Fibroblast of the aortic adventitia (primary cell): Measurements from ENCODE around the gene MYH13. TPM values are rescaled to one million over a fixed set of nuclear protein-coding genes. Genes with fewer than 3 reads are reported as not detected.
A peak's percentile ranks its signal among the peaks of the same experiment; 100 is the strongest.

ENCODE experiments used
- DNase-seq: peaks from one replicate; pipeline ENCODE4 v3.0.0-alpha.2; 2010; ENCODE audit warnings: low read depth
- H3K4me3 ChIP-seq: 2 replicates; pipeline ENCODE4 v1.5.1; 2011; ENCODE audit warnings: low read depth, mild to moderate bottlenecking, control low read depth, low read length, moderate library complexity
- CTCF ChIP-seq: IDR thresholded peaks from 2 replicates; pipeline ENCODE4 v1.5.1; 2011; ENCODE audit warnings: mild to moderate bottlenecking, low read length, control low read depth, inconsistent platforms; ENCODE audit not compliant: insufficient read depth
- total RNA-seq: library from RNA; depleted of rRNA; stranded (reverse); fragments of >200 nt; gene quantifications from 2 replicates; pipeline ENCODE4 v1.2.3, GENCODE V29; 2012; ENCODE audit warnings: low replicate concordance

Gene MYH13
- total RNA-seq, 1 donor, result not detected

GRCh38 chr17:10266296-10266876, 106.4 kb downstream of the MYH13 start:
- no peak for TF ChIP-seq CTCF
- no peak overlapping the region for H3K4me3 ChIP-seq
- DNase-seq, result no peak

GRCh38 chr17:10265100-10265810, 107.6 kb downstream of the MYH13 start:
- DNase-seq, result peak; percentile 54
- no peak for TF ChIP-seq CTCF
- H3K4me3 ChIP-seq, result no peak overlapping the region

GRCh38 chr17:10264051-10264450, 108.8 kb downstream of the MYH13 start:
- no peak for TF ChIP-seq CTCF
- no peak for DNase-seq
- H3K4me3 ChIP-seq, result no peak overlapping the region

- TF ChIP-seq CTCF, result no peak
- H3K4me3 ChIP-seq, result no peak overlapping the region
- peak; percentile 57 for DNase-seq
Measured at GRCh38 chr17:10262451-10262850, 110.4 kb downstream of the MYH13 start.

- no peak overlapping the region for H3K4me3 ChIP-seq
- no peak for TF ChIP-seq CTCF
- DNase-seq, result no peak
Measured at GRCh38 chr17:10261098-10261497, 111.7 kb downstream of the MYH13 start.

GRCh38 chr17:10251212-10251948, 121.4 kb downstream of the MYH13 start:
- H3K4me3 ChIP-seq, result no peak overlapping the region
- TF ChIP-seq CTCF, result no peak
- DNase-seq, result no peak

Other genes with a start within 250 kb of the MYH13 start
- gene GAS7, start 174.4 kb downstream of the MYH13 start, total RNA-seq, result 7.0 and 22.2 TPM in 2 replicates
- gene MYH8, start 48.9 kb upstream of the MYH13 start, total RNA-seq, result not detected in 2 replicates
- not detected in 2 replicates for gene MYH4, start 96.6 kb upstream of the MYH13 start, total RNA-seq
- 0.08 TPM in 1 of 2 replicates, not detected in the other for gene MYH1, start 145.5 kb upstream of the MYH13 start, total RNA-seq
- gene MYH2, start 176.7 kb upstream of the MYH13 start, total RNA-seq, result 0.25 TPM in 1 of 2 replicates, not detected in the other